Gastrocnemius medialis (tissue), 4 donors: ENCODE data around the gene KIF26B. TPM values are rescaled to one million over a fixed set of nuclear protein-coding genes. Genes with fewer than 3 reads are reported as not detected.

ENCODE experiments used
- ATAC-seq, 2 donors: fragments of 150-250 bp; one replicate each; pipeline ENCODE4 v1.9.1; 2016
- DNase-seq, 2 donors: peaks; one replicate each; pipeline ENCODE4 v3.0.0-alpha.2; 2019
- H3K27ac ChIP-seq, 4 donors: fragments of 200-600 bp; sonication (generic); 1 replicate in 1 of 4; 2 replicates in 3 of 4; pipeline ENCODE4 v1.5.1; 2016 to 2018; ENCODE audit warnings: mild to moderate bottlenecking in 2 of 4, moderate library complexity in 1 of 4
- H3K27me3 ChIP-seq, 3 donors: fragments of 200-600 bp; sonication (generic) in 2 of 3; 1 replicate in 1 of 3; 2 replicates in 2 of 3; pipeline versions ENCODE4 v1.5.1 to v1.6.0; 2016 to 2019; ENCODE audit warnings: mild to moderate bottlenecking in 1 of 3, moderate library complexity in 1 of 3
- H3K36me3 ChIP-seq, 2 donors: fragments of 200-600 bp; sonication (generic) in 1 of 2; one replicate each; pipeline ENCODE4 v1.5.1; 2017 to 2018
- H3K4me1 ChIP-seq, 2 donors: fragments of 200-600 bp; sonication (generic) in 1 of 2; one replicate each; pipeline ENCODE4 v1.5.1; 2016 to 2017; ENCODE audit warnings: mild to moderate bottlenecking in 2 of 2
- H3K4me3 ChIP-seq, 4 donors: fragments of 200-600 bp; sonication (generic) in 3 of 4; 1 replicate in 1 of 4; 2 replicates in 3 of 4; pipeline ENCODE4 v1.5.1; 2016 to 2019; ENCODE audit warnings: mild to moderate bottlenecking in 2 of 4
- H3K9me3 ChIP-seq, 3 donors: fragments of 200-600 bp; sonication (generic) in 2 of 3; 1 replicate in 1 of 3; 2 replicates in 2 of 3; pipeline ENCODE4 v1.5.1; 2016 to 2019
- POLR2A ChIP-seq, 2 donors: fragments of 450-650 bp; IDR thresholded peaks; one replicate each; pipeline ENCODE4 v1.6.1; 2017; ENCODE audit warnings: antibody characterized with exemption in 2 of 2, mild to moderate bottlenecking in 2 of 2, moderate library complexity in 2 of 2
- in situ Hi-C, 4 donors: fragments of 200-750 bp; cut with MboI; loops; one replicate each; pipeline versions ENCODE4 v1.15.0 to v1.8.0; 2017; ENCODE audit warnings: low sequenced_read_pairs in 4 of 4
- intact Hi-C: fragments of 100-400 bp; cut with DNase I; formaldehyde crosslinking; loops from one replicate; pipeline ENCODE4 v1.15.1; 2023; ENCODE audit warnings: low total_unique reads
- total RNA-seq, 4 donors: library from RNA; depleted of rRNA; stranded (reverse); fragments of >200 nt; gene quantifications; one replicate each; pipeline versions ENCODE4 v1.1.0 to v1.2.3, GENCODE V29; 2016
- TF ChIP-seq, protein P1 (sequence below), 5 experiments: fragments of 450-650 bp in 3 of 5; fragments of 200-600 bp in 2 of 5; sonication (generic) in 2 of 5; IDR thresholded peaks in 4 of 5; conservative IDR thresholded peaks in 1 of 5; 1 replicate in 4 of 5; 2 replicates in 1 of 5; pipeline ENCODE4 v1.5.1; 2016 to 2019; ENCODE audit warnings: antibody characterized with exemption in 5 of 5, mild to moderate bottlenecking in 3 of 5, moderate library complexity in 3 of 5

KIF26B gene
- total RNA-seq, 4 donors from 2014 or later = 0.02 to 0.20 (median 0.10) TPM; not detected in 1

DNA sequence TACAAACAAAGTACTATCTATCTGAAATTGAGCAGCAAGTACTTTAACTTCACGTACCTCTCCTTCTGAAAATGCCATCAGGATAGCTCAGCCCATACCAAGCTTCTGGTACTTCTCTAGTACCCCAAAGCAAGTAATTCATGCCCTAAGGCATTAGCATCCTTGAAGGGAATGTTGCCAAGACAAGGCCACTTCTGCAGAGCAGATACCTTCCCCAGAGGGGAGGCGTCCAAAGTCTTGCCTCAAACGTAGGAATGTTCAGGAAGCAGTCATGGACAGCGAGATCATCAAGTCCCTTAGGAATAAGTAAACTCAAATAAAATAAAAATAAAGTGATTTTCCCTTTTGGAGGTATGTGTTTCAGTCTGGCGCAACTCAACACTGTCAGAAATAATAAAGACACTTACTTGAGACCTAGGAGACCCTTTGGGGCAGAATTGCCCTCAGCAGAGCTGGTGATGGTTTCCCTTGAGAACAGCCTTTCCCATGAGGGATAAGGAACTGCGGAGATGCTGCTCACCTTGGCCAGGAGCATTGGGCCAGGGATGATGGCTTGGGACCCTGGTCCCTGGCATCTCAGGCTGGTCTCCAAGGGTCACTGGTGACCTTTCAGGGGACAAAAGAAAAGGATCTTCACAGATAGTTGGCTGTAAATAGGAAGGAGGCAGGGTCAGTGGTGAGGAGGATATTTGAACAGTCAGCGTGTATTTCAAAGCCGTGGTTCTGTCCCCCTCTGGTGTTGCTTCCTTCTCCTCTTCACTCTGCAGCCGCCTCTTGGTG lies 522.9 kb downstream of the KIF26B start:
- intact Hi-C loops = no loop called here
- no peak for TF ChIP-seq POLR2A (IDR thresholded peaks at IDR 0.05)
- TF ChIP-seq, protein P1, sequence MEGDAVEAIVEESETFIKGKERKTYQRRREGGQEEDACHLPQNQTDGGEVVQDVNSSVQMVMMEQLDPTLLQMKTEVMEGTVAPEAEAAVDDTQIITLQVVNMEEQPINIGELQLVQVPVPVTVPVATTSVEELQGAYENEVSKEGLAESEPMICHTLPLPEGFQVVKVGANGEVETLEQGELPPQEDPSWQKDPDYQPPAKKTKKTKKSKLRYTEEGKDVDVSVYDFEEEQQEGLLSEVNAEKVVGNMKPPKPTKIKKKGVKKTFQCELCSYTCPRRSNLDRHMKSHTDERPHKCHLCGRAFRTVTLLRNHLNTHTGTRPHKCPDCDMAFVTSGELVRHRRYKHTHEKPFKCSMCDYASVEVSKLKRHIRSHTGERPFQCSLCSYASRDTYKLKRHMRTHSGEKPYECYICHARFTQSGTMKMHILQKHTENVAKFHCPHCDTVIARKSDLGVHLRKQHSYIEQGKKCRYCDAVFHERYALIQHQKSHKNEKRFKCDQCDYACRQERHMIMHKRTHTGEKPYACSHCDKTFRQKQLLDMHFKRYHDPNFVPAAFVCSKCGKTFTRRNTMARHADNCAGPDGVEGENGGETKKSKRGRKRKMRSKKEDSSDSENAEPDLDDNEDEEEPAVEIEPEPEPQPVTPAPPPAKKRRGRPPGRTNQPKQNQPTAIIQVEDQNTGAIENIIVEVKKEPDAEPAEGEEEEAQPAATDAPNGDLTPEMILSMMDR (IDR thresholded peaks at IDR 0.05 in 4 of 5, conservative IDR thresholded peaks at IDR 0.05 in 1 of 5) = no peak
- in situ Hi-C loops = no loop called here
- ATAC-seq (no peak), DNase-seq (no peak)
- no peak overlapping the region for H3K27ac ChIP-seq
- no peaks in the 10 kb centered on the region for H3K4me1 ChIP-seq
- H3K36me3 ChIP-seq = no peaks in the 10 kb centered on the region
- no peaks in the 10 kb centered on the region for H3K9me3 ChIP-seq
- H3K27me3 ChIP-seq = no peaks in the 10 kb centered on the region
- no peak overlapping the region for H3K4me3 ChIP-seq

DNA sequence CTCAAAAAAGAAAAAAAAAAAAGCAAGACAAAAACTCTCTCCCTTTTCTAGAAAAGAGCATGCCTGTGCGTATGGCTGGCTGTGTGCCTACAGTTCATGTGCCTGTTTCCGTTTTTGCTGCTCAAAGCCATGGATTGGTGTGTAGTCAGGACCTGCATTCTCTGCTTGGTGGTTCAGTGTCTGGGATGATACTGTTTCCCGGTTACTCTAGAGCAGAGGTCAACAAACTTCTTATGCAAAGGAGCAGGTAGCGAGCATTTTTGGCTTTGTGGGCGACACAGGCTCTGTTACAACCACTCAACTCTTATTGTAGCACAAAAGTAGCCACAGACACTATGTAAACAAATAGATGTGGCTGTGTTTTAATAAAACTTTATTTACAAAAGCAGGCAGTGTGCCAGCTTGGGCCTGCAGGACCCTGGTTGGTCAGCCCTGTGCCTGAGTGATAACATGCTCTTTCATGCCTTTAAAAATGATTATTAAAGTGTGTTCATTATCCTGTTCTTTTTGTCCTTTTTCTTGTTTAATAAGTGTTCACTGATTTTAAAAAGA lies 524.2 kb downstream of the KIF26B start:
- Histone ChIP-seq H3K36me3 (no peaks in the 10 kb centered on the region), H3K4me1 (no peaks in the 10 kb centered on the region), H3K27ac (no peak overlapping the region), H3K4me3 (no peak overlapping the region), H3K27me3 (no peaks in the 10 kb centered on the region), H3K9me3 (no peaks in the 10 kb centered on the region)
- in situ Hi-C loops = no loop called here
- intact Hi-C loops = no loop called here
- ATAC-seq (no peak), DNase-seq (no peak)
- TF ChIP-seq POLR2A (IDR thresholded peaks at IDR 0.05) = no peak
- TF ChIP-seq, protein P1 (IDR thresholded peaks at IDR 0.05 in 4 of 5, conservative IDR thresholded peaks at IDR 0.05 in 1 of 5) = no peak

DNA sequence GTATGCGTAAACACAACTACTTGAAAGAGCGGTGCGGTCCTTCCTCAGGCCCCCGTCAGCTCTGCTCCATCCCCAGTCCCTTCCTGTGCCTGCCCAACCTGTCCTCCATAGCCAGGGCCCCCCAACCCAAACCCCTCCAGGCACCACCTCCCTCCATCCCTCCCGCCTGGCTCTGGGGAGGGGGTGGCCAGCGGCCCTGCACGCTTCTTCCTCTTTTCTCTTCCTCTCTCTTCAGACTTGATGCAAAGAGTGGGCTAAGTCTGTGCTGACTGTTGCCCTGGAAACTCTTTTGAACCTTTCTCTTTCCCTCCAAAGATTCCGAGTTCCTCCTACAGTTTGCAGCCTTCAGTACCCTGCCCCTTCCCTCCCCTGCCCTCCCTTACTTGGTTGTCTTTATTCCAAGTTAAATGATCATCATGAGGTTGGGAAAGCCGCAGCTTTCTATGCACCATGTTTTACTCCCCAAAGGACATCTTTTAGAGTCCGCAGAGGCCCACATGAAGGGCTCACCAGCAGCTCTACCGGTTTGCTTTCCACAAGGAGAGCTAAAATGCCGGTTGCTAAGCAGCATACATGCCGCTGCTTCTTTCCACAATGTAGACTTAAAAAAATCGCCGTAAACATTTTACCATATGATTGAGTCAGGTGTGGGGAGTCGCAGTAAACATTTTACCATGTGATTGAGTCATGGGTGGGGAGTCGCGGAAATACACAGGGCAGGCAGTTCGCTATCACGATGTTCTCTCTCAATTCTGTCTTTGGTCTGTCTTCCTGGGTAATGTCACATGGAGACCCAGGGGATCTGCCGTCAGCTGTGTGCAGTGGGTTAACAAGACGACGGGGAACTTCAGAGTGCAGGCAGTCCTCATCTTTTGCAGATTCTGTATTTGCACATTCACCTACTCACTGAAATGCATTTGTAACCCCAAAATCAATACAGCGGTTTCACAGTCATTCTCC lies 525.3 kb downstream of the KIF26B start:
- TF ChIP-seq, protein P1 (IDR thresholded peaks at IDR 0.05 in 4 of 5, conservative IDR thresholded peaks at IDR 0.05 in 1 of 5) = no peak
- no peak for TF ChIP-seq POLR2A (IDR thresholded peaks at IDR 0.05)
- H3K4me3 ChIP-seq = no peak overlapping the region
- in situ Hi-C loops = no loop called here
- H3K27ac ChIP-seq = no peak overlapping the region
- no peak for ATAC-seq
- no peak for DNase-seq
- intact Hi-C loops = no loop called here
- H3K36me3 ChIP-seq = no peaks in the 10 kb centered on the region
- H3K4me1 ChIP-seq = no peaks in the 10 kb centered on the region
- H3K9me3 ChIP-seq = no peaks in the 10 kb centered on the region
- no peaks in the 10 kb centered on the region for H3K27me3 ChIP-seq

DNA sequence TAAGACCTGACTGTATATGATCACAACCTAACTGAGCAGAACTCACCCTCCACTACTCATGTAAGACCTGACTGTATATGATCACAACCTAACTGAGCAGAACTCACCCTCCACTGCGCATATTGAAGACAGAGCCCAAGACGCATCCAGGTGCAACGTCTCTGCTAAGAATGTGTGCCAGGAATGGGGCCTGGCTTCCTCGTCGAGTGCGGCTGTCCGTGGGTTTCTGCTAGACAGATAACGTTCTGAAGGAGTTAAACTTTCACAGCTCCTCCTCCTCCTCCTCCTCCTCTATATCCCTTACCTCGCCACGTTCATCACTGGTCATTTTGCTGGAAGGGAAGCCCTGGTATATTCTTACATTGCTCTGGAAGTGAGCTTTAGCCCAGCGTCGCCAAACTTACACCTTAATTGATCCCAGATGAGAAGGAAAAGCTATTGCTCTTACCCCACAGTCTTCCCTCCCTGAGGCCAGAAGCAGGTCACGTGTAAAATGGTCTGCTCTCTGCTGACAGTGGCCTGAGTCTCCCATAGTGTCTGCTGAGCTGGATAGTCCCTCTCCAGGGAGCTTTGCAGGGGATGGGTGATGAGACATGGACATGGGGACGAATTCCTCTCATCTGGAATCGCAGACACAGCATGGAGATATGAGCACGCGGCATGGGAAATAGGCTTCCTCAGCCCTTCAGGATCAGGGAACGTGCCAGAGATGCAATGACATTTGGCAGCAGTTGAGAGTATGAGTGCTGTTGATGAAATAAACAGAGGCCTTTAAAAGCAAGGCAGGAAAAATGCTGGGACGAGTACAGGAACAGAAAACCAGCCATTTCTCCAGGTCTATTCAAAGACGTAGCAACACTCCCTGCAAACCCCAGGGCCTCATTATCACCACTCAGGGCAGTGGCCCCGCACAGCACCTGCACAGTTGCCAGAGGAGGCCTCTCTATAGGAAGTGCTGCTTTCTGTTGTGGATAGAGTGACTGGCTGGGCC lies 528.1 kb downstream of the KIF26B start:
- Histone ChIP-seq H3K36me3 (no peaks in the 10 kb centered on the region), H3K27me3 (no peaks in the 10 kb centered on the region), H3K4me1 (no peaks in the 10 kb centered on the region), H3K9me3 (no peaks in the 10 kb centered on the region), H3K27ac (no peak overlapping the region), H3K4me3 (no peak overlapping the region)
- DNase-seq (no peak), ATAC-seq (no peak)
- in situ Hi-C loops (no loop called here), intact Hi-C loops (no loop called here)
- TF ChIP-seq POLR2A (IDR thresholded peaks at IDR 0.05) = no peak
- TF ChIP-seq, protein P1 (IDR thresholded peaks at IDR 0.05 in 4 of 5, conservative IDR thresholded peaks at IDR 0.05 in 1 of 5) = no peak
